GM19438 (cell line): ENCODE results near the gene VIPAS39.
A peak's percentile ranks its signal among the peaks of the same experiment; 100 is the strongest.

Experiments
- ATAC-seq: cut with Tn5 transposase; IDR thresholded peaks from one replicate; pipeline ENCODE4 v1.9.1; 2021; ENCODE audit warnings: low read depth; ENCODE audit not compliant: unreplicated experiment

The VIPAS39 gene

GRCh38 chr14:77457522-77458248 is at the start of gene VIPAS39, which contains the start of gene AHSA1:
Gene VIPAS39, minus strand, starts transcription at chr14:77457601. Its CDS starts 3,499 bp downstream, at chr14:77454102.
Gene AHSA1, plus strand, starts transcription at chr14:77458093. Its CDS starts 97 bp downstream, at chr14:77458190.
- peak; percentile 87 for ATAC-seq

- ATAC-seq = no peak
Observed at GRCh38 chr14:77505031-77505430, 47.6 kb upstream of the VIPAS39 start.

- ATAC-seq = no peak
Observed at GRCh38 chr14:77503138-77503537, 45.7 kb upstream of the VIPAS39 start.

- no peak for ATAC-seq
Observed at GRCh38 chr14:77502109-77502782, 44.8 kb upstream of the VIPAS39 start.

- peak; percentile 30 for ATAC-seq
Observed at GRCh38 chr14:77498984-77499527, 41.7 kb upstream of the VIPAS39 start.

- ATAC-seq = peak; percentile 72
Observed at GRCh38 chr14:77498120-77498979, 40.9 kb upstream of the VIPAS39 start, which contains the start of gene ISM2. Gene ISM2, minus strand, starts transcription at chr14:77498816. Its CDS starts 23 bp downstream, at chr14:77498793.

- ATAC-seq = no peak
Observed at GRCh38 chr14:77495334-77495733, 37.9 kb upstream of the VIPAS39 start.

- ATAC-seq = no peak
Observed at GRCh38 chr14:77491056-77491455, 33.7 kb upstream of the VIPAS39 start.

GRCh38 chr14:77490347-77490986 is 33.1 kb upstream of the VIPAS39 start:
- no peak for ATAC-seq

- no peak for ATAC-seq
Observed at GRCh38 chr14:77489041-77489440, 31.6 kb upstream of the VIPAS39 start.

GRCh38 chr14:77488558-77488957 is 31.2 kb upstream of the VIPAS39 start:
- no peak for ATAC-seq

GRCh38 chr14:77485901-77486678 is 28.7 kb upstream of the VIPAS39 start:
- no peak for ATAC-seq

GRCh38 chr14:77485256-77485655 is 27.9 kb upstream of the VIPAS39 start:
- no peak for ATAC-seq

GRCh38 chr14:77482422-77482821 is 25.0 kb upstream of the VIPAS39 start:
- ATAC-seq = no peak

GRCh38 chr14:77478796-77479195 is 21.4 kb upstream of the VIPAS39 start:
- peak; percentile 81 for ATAC-seq

GRCh38 chr14:77478029-77478428 is 20.6 kb upstream of the VIPAS39 start:
- ATAC-seq = no peak

- ATAC-seq = no peak
Observed at GRCh38 chr14:77475432-77476115, 18.2 kb upstream of the VIPAS39 start.

- ATAC-seq = no peak
Observed at GRCh38 chr14:77474479-77475177, 17.2 kb upstream of the VIPAS39 start.
